Right lobe of liver (tissue), 6 donors: ENCODE data around the gene LCE3D. TPM values are rescaled to one million over a fixed set of nuclear protein-coding genes. Genes with fewer than 3 reads are reported as not detected.
A peak's percentile ranks its signal among the peaks of the same experiment; 100 is the strongest.
"Not testable (repeated sequence)": the region's sequence is repeated elsewhere in the genome, so short reads cannot be mapped to it uniquely, and the experiment has no call there.

ENCODE experiments used
- ATAC-seq, 4 donors: fragments of 200-7000 bp; cut with Tn5 transposase; one replicate each; pipeline ENCODE4 v1.9.1; 2020; ENCODE audit warnings: mild to moderate bottlenecking in 4 of 4, moderate library complexity in 4 of 4
- DNase-seq, 3 donors: peaks; one replicate each; pipeline ENCODE4 v3.0.0-alpha.2; 2020
- H3K27ac ChIP-seq, 3 donors: fragments of 200-600 bp; one replicate each; pipeline ENCODE4 v1.8.0; 2022
- H3K27me3 ChIP-seq, 2 donors: fragments of 200-600 bp; one replicate each; pipeline ENCODE4 v1.8.0; 2022
- H3K36me3 ChIP-seq, 4 donors: fragments of 200-600 bp; sonication (generic) in 1 of 4; one replicate each; pipeline versions ENCODE4 v1.5.1 to v1.8.0; 2017 to 2022; ENCODE audit warnings: control low read depth in 1 of 4
- H3K4me1 ChIP-seq, 4 donors: fragments of 200-600 bp; sonication (generic) in 1 of 4; one replicate each; pipeline versions ENCODE4 v1.5.1 to v1.8.0; 2017 to 2022; ENCODE audit warnings: control low read depth in 1 of 4
- H3K4me3 ChIP-seq, 3 donors: fragments of 200-600 bp; one replicate each; pipeline ENCODE4 v1.8.0; 2022
- H3K9me3 ChIP-seq, 4 donors: fragments of 200-600 bp; sonication (generic) in 1 of 4; one replicate each; pipeline versions ENCODE4 v1.5.1 to v1.8.0; 2017 to 2022; ENCODE audit warnings: control low read depth in 1 of 4
- POLR2A ChIP-seq: fragments of 450-650 bp; IDR thresholded peaks from one replicate; pipeline ENCODE4 v1.6.1; 2017; ENCODE audit warnings: antibody characterized with exemption, mild to moderate bottlenecking
- WGBS: methylation state at CpG from one replicate; pipeline ENCODE4 v1.1.6; 2018; ENCODE audit warnings: low coverage, low lambda C conversion rate; ENCODE audit not compliant: insufficient coverage; ENCODE audit errors: missing lambda C conversion rate; 5-methylcytosine and 5-hydroxymethylcytosine counted together
- intact Hi-C, 2 donors: fragments of 100-400 bp; cut with DNase I; formaldehyde crosslinking; loops; one replicate each; pipeline versions ENCODE4 v1.11.2 to v1.14.1; 2022
- total RNA-seq, 6 experiments: library from RNA; depleted of rRNA in 2 of 6; stranded (reverse); fragments of >200 nt in 2 of 6; fragmentation: NEBNext Ultra II Directional in 3 of 6; extraction: Animal tissue kit (Norgen Biotek cat#: 25700) in 3 of 6; gene quantifications; one replicate each; pipeline versions ENCODE4 v1.1.0 to v1.2.4, GENCODE V29; 2016 to 2023
- TF ChIP-seq, protein P1 (sequence below), 4 donors: fragments of 200-600 bp in 3 of 4; fragments of 450-650 bp in 1 of 4; IDR thresholded peaks; one replicate each; pipeline versions ENCODE4 v1.5.1 to v1.8.0; 2016 to 2022; ENCODE audit warnings: antibody characterized with exemption in 4 of 4, mild to moderate bottlenecking in 2 of 4
- donor health status: DM: no; HTN: yes; CAD: no.
- donor health status: DM: no; HTN: no; CAD: no.
- donor health status: DM: no; HTN: no; CAD: no.
- donor health status: DM: no; HTN: yes; CAD: no.
- donor health status: DM: no; HTN: yes; CAD: no.

The LCE3D gene
- total RNA-seq, 6 experiments from 2014 or later = not detected

- Histone ChIP-seq H3K4me3 (no peak overlapping the region), H3K4me1 (no peaks in the 10 kb centered on the region), H3K9me3 (peaks cover 0 to 6% (median 0%) of the 10 kb centered on the region in 4 donors), H3K36me3 (no peaks in the 10 kb centered on the region), H3K27me3 (no peaks in the 10 kb centered on the region), H3K27ac (no peak overlapping the region)
- intact Hi-C loops = no loop called here
- ATAC-seq (no peak), DNase-seq (no peak)
- TF ChIP-seq, protein P1, sequence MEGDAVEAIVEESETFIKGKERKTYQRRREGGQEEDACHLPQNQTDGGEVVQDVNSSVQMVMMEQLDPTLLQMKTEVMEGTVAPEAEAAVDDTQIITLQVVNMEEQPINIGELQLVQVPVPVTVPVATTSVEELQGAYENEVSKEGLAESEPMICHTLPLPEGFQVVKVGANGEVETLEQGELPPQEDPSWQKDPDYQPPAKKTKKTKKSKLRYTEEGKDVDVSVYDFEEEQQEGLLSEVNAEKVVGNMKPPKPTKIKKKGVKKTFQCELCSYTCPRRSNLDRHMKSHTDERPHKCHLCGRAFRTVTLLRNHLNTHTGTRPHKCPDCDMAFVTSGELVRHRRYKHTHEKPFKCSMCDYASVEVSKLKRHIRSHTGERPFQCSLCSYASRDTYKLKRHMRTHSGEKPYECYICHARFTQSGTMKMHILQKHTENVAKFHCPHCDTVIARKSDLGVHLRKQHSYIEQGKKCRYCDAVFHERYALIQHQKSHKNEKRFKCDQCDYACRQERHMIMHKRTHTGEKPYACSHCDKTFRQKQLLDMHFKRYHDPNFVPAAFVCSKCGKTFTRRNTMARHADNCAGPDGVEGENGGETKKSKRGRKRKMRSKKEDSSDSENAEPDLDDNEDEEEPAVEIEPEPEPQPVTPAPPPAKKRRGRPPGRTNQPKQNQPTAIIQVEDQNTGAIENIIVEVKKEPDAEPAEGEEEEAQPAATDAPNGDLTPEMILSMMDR (IDR thresholded peaks at IDR 0.05) = no peak
- no peak for TF ChIP-seq POLR2A
- 59% methylated on average over 5 of the region's 14 CpGs for WGBS
These were observed 14.6 kb downstream of the LCE3D start for GRCh38 chr1:152565535-152566215.

DNA sequence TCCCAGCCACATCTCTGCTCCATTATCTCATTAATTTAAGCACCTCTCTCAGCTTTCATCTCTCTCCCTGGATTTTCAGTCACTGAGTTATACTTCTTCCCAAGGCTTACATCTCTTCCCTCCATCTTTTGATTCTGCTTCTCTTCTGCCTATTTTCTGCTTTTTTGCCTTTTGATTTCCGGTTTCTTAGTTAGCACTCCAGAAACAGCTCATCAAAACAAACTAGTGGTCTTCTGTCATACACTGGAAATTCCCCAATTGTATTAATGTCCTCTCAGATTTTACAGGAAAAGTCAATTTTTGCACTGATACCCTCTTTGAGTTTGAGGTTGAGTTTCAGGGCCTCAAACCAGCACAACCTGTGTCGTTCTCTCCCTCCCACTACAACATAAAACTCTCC, 15.2 kb downstream of the LCE3D start:
- Histone ChIP-seq H3K4me3 (no peak overlapping the region), H3K27me3 (no peaks in the 10 kb centered on the region), H3K36me3 (no peaks in the 10 kb centered on the region), H3K4me1 (no peaks in the 10 kb centered on the region), H3K9me3 (peaks cover 0 to 5% (median 0%) of the 10 kb centered on the region in 4 donors), H3K27ac (no peak overlapping the region)
- intact Hi-C loops = no loop called here
- ATAC-seq (no peak), DNase-seq (no peak)
- TF ChIP-seq, protein P1 (IDR thresholded peaks at IDR 0.05) = no peak
- TF ChIP-seq POLR2A = no peak
- WGBS = 23% methylated on average over 2 of the region's 2 CpGs

GRCh38 chr1:152548358-152548757, 32.0 kb downstream of the LCE3D start:
- H3K36me3 ChIP-seq, intact Hi-C loops, H3K4me1 ChIP-seq, H3K4me3 ChIP-seq, H3K9me3 ChIP-seq, DNase-seq, ATAC-seq, H3K27me3 ChIP-seq, H3K27ac ChIP-seq: not testable (repeated sequence)
- no CpG with 5 or more reads among the region's 1 CpG for WGBS

DNA sequence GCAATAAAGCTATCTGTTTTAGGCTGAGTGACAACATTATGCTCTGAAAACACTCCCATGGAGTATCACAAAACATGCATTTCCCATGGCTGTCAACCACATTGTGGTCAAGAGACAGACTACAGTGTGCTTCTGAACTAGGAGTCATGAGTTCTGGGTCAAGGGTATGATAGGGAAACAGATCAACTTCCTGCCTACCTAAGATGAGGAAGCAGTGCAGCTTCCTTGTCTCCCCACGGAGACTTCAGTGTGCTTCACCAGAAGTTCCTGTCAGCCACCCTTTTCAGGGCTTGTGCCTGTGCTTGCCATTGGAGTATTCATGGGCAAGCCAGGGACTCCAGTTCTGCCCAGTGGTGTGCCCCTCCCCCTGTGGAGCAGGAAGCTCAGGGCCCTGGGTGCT, 33.6 kb downstream of the LCE3D start:
- intact Hi-C loops = no loop called here
- WGBS = 0% methylated on average over 1 of the region's 1 CpG
- TF ChIP-seq, protein P1 (IDR thresholded peaks at IDR 0.05) = no peak
- no peak for TF ChIP-seq POLR2A
- Histone ChIP-seq H3K4me1 (no peaks in the 10 kb centered on the region), H3K4me3 (no peak overlapping the region), H3K36me3 (no peaks in the 10 kb centered on the region), H3K27me3 (no peaks in the 10 kb centered on the region), H3K9me3 (no peaks in the 10 kb centered on the region), H3K27ac (no peak overlapping the region)
- no peak for DNase-seq
- ATAC-seq = no peak

DNA sequence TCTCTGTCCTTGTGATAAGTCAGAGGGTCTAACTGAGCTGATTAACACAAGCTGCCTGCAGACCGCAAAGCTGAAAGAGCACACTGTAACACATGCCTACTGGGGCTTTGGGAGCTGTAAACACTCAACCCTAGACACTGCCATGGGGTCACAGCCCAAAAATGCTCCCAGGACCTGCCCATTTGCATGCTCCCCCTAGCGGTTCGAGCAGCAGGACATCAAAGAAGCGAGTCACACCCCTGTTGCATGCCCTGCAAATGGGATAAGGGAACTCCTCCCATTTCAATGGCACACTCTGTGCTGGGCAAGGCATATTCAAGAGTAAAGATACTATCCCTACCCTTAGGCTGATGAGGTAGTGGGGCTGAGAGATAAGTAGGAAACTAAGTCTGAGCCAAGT, 36.5 kb downstream of the LCE3D start:
- H3K9me3 ChIP-seq = no peaks in the 10 kb centered on the region
- ATAC-seq = no peak
- DNase-seq = no peak
- WGBS = 27% methylated on average over 2 of the region's 4 CpGs
- H3K27me3 ChIP-seq = no peaks in the 10 kb centered on the region
- intact Hi-C loops = no loop called here
- TF ChIP-seq, protein P1 (IDR thresholded peaks at IDR 0.05) = peak in 2 of 4 donors; percentile 7 to 20
- TF ChIP-seq POLR2A = no peak
- H3K4me1 ChIP-seq = no peaks in the 10 kb centered on the region
- no peak overlapping the region for H3K27ac ChIP-seq
- no peaks in the 10 kb centered on the region for H3K36me3 ChIP-seq
- H3K4me3 ChIP-seq = no peak overlapping the region
